Neural progenitor cell (in vitro differentiated cells): Measurements from ENCODE around the gene AEBP1.

Experiments used
- EZH2 ChIP-seq: fragments of 200-600 bp; sonication (generic); IDR thresholded peaks from 2 replicates; pipeline ENCODE4 v1.6.1; 2017; ENCODE audit warnings: antibody characterized with exemption, mild to moderate bottlenecking, moderate library complexity
- EZH2phosphoT487 ChIP-seq: fragments of 200-600 bp; sonication (generic); IDR thresholded peaks from 2 replicates; pipeline ENCODE4 v1.6.1; 2017; ENCODE audit warnings: antibody characterized with exemption
- TF ChIP-seq, protein P1 (sequence below): fragments of 200-600 bp; sonication (generic); IDR thresholded peaks from 2 replicates; pipeline ENCODE4 v1.5.1; 2017; ENCODE audit warnings: antibody characterized with exemption, mild to moderate bottlenecking

GRCh38 chr7:44093102-44093641, 11.0 kb upstream of the AEBP1 start:
- TF ChIP-seq, protein P1, sequence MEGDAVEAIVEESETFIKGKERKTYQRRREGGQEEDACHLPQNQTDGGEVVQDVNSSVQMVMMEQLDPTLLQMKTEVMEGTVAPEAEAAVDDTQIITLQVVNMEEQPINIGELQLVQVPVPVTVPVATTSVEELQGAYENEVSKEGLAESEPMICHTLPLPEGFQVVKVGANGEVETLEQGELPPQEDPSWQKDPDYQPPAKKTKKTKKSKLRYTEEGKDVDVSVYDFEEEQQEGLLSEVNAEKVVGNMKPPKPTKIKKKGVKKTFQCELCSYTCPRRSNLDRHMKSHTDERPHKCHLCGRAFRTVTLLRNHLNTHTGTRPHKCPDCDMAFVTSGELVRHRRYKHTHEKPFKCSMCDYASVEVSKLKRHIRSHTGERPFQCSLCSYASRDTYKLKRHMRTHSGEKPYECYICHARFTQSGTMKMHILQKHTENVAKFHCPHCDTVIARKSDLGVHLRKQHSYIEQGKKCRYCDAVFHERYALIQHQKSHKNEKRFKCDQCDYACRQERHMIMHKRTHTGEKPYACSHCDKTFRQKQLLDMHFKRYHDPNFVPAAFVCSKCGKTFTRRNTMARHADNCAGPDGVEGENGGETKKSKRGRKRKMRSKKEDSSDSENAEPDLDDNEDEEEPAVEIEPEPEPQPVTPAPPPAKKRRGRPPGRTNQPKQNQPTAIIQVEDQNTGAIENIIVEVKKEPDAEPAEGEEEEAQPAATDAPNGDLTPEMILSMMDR, result no peak
- TF ChIP-seq EZH2phosphoT487, result no peak
- no peak for TF ChIP-seq EZH2
